Measurements from ENCODE around the gene PRMT1.

Gene PRMT1

GRCh38 chr19:49689133-49690078 is 12.3 kb downstream of the PRMT1 start, which contains the start of gene ADM5:
ADM5 (plus strand) TSS chr19:49689594; CDS start chr19:49689838, 244 bp downstream.
- H3K36me3 ChIP-seq = peaks cover 20 to 39% (median 36%) of the 10 kb centered on the region in 3 donors
- H3K4me1 ChIP-seq = peaks cover 0 to 31% (median 25%) of the 10 kb centered on the region in 4 donors
- peak within 1 kb of the TSS; percentile 29 to 54 for H3K27ac ChIP-seq
- H3K9me3 ChIP-seq = no peaks in the 10 kb centered on the region
- H3K4me3 ChIP-seq = peak within 1 kb of the TSS; percentile 46 to 54
- TF ChIP-seq, protein P1, sequence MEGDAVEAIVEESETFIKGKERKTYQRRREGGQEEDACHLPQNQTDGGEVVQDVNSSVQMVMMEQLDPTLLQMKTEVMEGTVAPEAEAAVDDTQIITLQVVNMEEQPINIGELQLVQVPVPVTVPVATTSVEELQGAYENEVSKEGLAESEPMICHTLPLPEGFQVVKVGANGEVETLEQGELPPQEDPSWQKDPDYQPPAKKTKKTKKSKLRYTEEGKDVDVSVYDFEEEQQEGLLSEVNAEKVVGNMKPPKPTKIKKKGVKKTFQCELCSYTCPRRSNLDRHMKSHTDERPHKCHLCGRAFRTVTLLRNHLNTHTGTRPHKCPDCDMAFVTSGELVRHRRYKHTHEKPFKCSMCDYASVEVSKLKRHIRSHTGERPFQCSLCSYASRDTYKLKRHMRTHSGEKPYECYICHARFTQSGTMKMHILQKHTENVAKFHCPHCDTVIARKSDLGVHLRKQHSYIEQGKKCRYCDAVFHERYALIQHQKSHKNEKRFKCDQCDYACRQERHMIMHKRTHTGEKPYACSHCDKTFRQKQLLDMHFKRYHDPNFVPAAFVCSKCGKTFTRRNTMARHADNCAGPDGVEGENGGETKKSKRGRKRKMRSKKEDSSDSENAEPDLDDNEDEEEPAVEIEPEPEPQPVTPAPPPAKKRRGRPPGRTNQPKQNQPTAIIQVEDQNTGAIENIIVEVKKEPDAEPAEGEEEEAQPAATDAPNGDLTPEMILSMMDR (IDR thresholded peaks at IDR 0.05) = peak; percentile 38 to 41
- intact Hi-C loops (cut with DNase I; ENCODE audit: low total_unique reads) = no loop called here
- H3K27me3 ChIP-seq = peaks cover 0 to 23% of the 10 kb centered on the region in 2 donors
- no peak for DNase-seq

DNA sequence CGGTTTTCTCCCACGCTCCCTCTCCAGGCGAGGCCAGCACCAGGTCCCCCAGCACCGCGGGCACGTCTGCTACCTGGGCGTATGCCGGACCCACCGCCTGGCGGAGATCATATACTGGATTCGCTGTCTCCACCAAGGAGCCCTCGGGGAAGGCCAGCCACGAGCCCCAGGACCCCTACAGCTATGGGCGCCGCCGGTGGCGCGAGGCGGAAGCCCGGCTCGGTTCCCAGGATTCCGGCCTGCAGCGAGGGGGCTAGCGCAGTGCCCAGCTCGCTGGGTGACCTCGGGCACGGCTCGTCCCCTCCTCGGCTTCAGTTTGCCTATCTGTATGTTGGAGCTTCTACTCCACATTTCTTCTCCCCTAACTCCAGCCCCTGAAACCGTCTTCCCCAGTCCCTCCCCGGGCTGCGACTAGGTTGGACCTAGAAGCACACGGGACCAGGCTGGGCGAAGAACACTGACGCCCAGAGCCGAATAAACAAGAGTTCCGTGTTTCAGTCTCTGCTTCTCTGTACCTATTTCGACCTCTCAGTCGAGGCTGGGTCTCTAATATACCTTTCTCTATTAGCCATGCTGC is 13.1 kb downstream of the PRMT1 start:
- H3K4me1 ChIP-seq = peaks cover 0 to 31% (median 25%) of the 10 kb centered on the region in 4 donors
- no peak for DNase-seq
- H3K27me3 ChIP-seq = peaks cover 0 to 23% of the 10 kb centered on the region in 2 donors
- H3K9me3 ChIP-seq = no peaks in the 10 kb centered on the region
- intact Hi-C loops (cut with DNase I; ENCODE audit: low total_unique reads) = no loop called here
- peaks cover 12 to 31% (median 29%) of the 10 kb centered on the region in 3 donors for H3K36me3 ChIP-seq
- peak overlapping the region; percentile 29 to 54 for H3K27ac ChIP-seq
- TF ChIP-seq, protein P1 (IDR thresholded peaks at IDR 0.05) = no peak
- peak overlapping the region; percentile 46 to 54 for H3K4me3 ChIP-seq

DNA sequence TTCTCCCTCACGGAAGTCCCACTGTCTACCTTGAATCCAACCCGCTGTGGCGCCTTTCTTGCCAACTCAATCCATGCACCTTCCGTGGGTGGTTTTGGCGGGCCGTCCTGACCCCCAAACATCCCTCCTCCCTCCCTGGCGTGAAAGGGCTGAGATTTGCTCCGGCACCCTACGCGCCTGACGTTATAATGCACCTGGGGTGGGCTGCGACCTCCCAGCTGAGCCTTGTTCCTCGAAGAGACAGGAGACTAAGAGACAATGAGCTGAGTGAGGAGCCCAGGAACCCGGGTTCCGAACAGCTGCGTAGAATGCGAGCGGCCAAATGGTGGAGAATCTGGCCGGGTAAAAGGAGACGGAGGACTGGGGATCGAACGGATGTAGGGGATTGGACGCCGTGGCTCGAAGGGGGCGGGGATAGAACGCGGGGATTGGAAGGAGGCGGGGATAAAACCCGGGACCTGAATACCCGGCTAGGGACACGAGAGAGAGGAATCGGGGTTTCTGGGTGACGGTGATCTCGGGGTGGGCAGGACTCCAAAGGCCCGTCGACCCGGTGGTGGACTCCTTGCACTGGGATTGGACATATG is 13.7 kb downstream of the PRMT1 start, which contains the start of gene CPT1C:
TSS of gene CPT1C (plus strand) at position 461 of the 587 bp plus-strand sequence. CDS start 1,137 bp downstream, outside the sequence.
- intact Hi-C loops (cut with DNase I; ENCODE audit: low total_unique reads) = no loop called here
- peaks cover 0 to 31% (median 25%) of the 10 kb centered on the region in 4 donors for H3K4me1 ChIP-seq
- DNase-seq = peak; percentile 75 to 86
- TF ChIP-seq, protein P1 (IDR thresholded peaks at IDR 0.05) = no peak
- peaks cover 8 to 25% (median 24%) of the 10 kb centered on the region in 3 donors for H3K36me3 ChIP-seq
- peaks cover 0 to 23% of the 10 kb centered on the region in 2 donors for H3K27me3 ChIP-seq
- peak within 1 kb of the TSS; percentile 29 to 54 for H3K27ac ChIP-seq
- no peaks in the 10 kb centered on the region for H3K9me3 ChIP-seq
- H3K4me3 ChIP-seq = peak within 1 kb of the TSS; percentile 46 to 54

DNA sequence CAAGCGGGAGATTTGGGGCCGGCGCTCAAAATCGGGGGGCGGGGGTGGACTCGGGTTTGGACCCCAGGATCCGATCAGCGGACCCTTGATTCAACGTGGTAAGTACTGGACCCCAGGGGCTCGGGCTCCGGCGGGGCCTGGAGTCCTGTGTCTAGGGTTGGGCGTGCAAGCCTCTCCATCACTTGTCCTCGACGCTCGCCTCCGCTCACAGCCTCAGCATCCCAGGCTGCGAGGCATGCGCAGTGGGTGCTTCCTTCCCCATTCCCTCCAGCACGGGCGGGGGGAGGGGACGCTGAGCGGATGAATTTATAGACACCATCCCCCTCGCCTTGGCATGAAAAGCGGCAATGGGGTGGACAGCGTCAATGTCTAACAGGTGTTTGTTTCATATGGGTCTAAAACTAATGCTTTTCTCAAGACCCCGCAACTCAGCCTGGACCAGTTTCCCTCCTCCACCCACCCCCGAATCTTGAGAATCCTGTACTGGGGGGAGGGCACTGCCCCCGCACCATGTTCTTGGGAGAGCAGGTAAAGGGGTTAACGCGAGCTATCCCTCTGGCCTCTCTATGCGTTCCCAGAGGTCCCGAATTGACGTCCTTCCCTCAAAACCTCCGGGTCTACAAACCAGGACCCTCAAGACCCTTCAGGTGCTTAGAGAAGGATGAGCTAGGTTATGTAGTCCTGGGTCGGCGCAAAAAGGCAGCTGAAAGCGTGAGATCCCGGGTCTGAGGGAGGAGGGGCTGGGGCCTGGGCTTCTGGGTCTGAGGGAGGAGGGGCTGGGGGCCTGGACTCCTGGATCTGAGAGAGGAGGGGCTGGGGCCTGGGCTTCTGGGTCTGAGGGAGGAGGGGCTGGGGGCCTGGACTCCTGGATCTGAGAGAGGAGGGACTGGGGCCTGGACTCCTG is 14.4 kb downstream of the PRMT1 start:
- Histone ChIP-seq H3K27ac (peak overlapping the region in 1 of 2 donors; percentile 54), H3K4me1 (peaks cover 0 to 31% (median 25%) of the 10 kb centered on the region in 4 donors), H3K4me3 (peak overlapping the region; percentile 46 to 54), H3K9me3 (no peaks in the 10 kb centered on the region), H3K36me3 (peaks cover under 1 to 18% (median 17%) of the 10 kb centered on the region in 3 donors), H3K27me3 (peaks cover 0 to 23% of the 10 kb centered on the region in 2 donors)
- intact Hi-C loops (cut with DNase I; ENCODE audit: low total_unique reads) = no loop called here
- TF ChIP-seq, protein P1 (IDR thresholded peaks at IDR 0.05) = no peak
- DNase-seq = peak in 1 of 2 donors; percentile 57
